ENCODE results near the gene GTF2IRD1.

GRCh38 chr7:74514131-74514591, 60.5 kb downstream of the GTF2IRD1 start:
- TF ChIP-seq SUZ12 (IDR thresholded peaks at IDR 0.05; ENCODE audit: extremely low read depth, insufficient read depth, insufficient read length) = no peak
- no peak for TF ChIP-seq ZNF274 (IDR thresholded peaks at IDR 0.05; ENCODE audit: low read depth, low read length)
